SKM-1 treated with dmso at 0.1 percent for 144 hours (cell line): ENCODE data around the gene MEGF8.

Experiments used
- DNase-seq: peaks from one replicate; lab custom pipeline; 2025; ENCODE audit not compliant: unreplicated experiment; lab: John Stamatoyannopoulos, UW

The MEGF8 gene

GRCh38 chr19:42285988-42286348 is 39.5 kb upstream of the MEGF8 start:
- DNase-seq: no peak

GRCh38 chr19:42286349-42287016 is 39.0 kb upstream of the MEGF8 start:
- DNase-seq: no peak

GRCh38 chr19:42287017-42287826 is 38.2 kb upstream of the MEGF8 start:
- DNase-seq: no peak

GRCh38 chr19:42287827-42288107 is 37.7 kb upstream of the MEGF8 start:
- DNase-seq: no peak

GRCh38 chr19:42288387-42288786 is 37.0 kb upstream of the MEGF8 start:
- DNase-seq: no peak

- DNase-seq: no peak
These were observed 36.4 kb upstream of the MEGF8 start for GRCh38 chr19:42288881-42289555.

- no peak for DNase-seq
These were observed 35.8 kb upstream of the MEGF8 start for GRCh38 chr19:42289556-42290041.

GRCh38 chr19:42290136-42290522 is 35.3 kb upstream of the MEGF8 start:
- DNase-seq: no peak

- no peak for DNase-seq
These were observed 34.7 kb upstream of the MEGF8 start for GRCh38 chr19:42290523-42291434.

GRCh38 chr19:42291435-42291810 is 34.0 kb upstream of the MEGF8 start:
- DNase-seq: no peak

- DNase-seq: no peak
These were observed 33.1 kb upstream of the MEGF8 start for GRCh38 chr19:42292042-42292960.

- DNase-seq: no peak
These were observed 32.5 kb upstream of the MEGF8 start for GRCh38 chr19:42292963-42293362.

- DNase-seq: no peak
These were observed 31.9 kb upstream of the MEGF8 start for GRCh38 chr19:42293540-42293939.

- no peak for DNase-seq
These were observed 31.5 kb upstream of the MEGF8 start for GRCh38 chr19:42293948-42294347.

GRCh38 chr19:42294471-42295137 is 30.8 kb upstream of the MEGF8 start:
- no peak for DNase-seq

- DNase-seq: no peak
These were observed 30.1 kb upstream of the MEGF8 start for GRCh38 chr19:42295342-42295741.

- DNase-seq: no peak
These were observed 29.5 kb upstream of the MEGF8 start for GRCh38 chr19:42295831-42296525.

GRCh38 chr19:42297039-42297438 is 28.4 kb upstream of the MEGF8 start:
- DNase-seq: no peak

- DNase-seq: no peak
These were observed 23.7 kb upstream of the MEGF8 start, which contains the start of gene PRR19 for GRCh38 chr19:42301646-42302203. PRR19 (plus strand) TSS chr19:42302132; CDS start chr19:42309585, 7,453 bp downstream.
